ENCODE measurements around the gene TRIM25.
"Not testable (repeated sequence)": the region's sequence is repeated elsewhere in the genome, so short reads cannot be mapped to it uniquely, and the experiment has no call there.

Gene TRIM25

GRCh38 chr17:56913867-56914580 lies at the start of gene TRIM25:
TRIM25 (minus strand) TSS chr17:56914049; CDS start chr17:56913988, 61 bp downstream.
- DNase-seq, result peak; percentile 91

- DNase-seq, result peak; percentile 92
These were observed 47.0 kb upstream of the TRIM25 start, which contains the start of gene COIL for GRCh38 chr17:56960596-56961538. COIL (minus strand) TSS chr17:56961050; CDS start chr17:56961019, 31 bp downstream.

- DNase-seq, result no peak
These were observed 43.1 kb upstream of the TRIM25 start for GRCh38 chr17:56956992-56957391.

GRCh38 chr17:56949595-56949994 lies 35.7 kb upstream of the TRIM25 start:
- no peak for DNase-seq

GRCh38 chr17:56948491-56948890 lies 34.6 kb upstream of the TRIM25 start:
- no peak for DNase-seq

- DNase-seq, result no peak
These were observed 33.9 kb upstream of the TRIM25 start for GRCh38 chr17:56947741-56948140.

GRCh38 chr17:56945938-56946505 lies 32.2 kb upstream of the TRIM25 start:
- no peak for DNase-seq

- DNase-seq, result no peak
These were observed 29.8 kb upstream of the TRIM25 start for GRCh38 chr17:56943505-56944125.

GRCh38 chr17:56939869-56940484 lies 26.1 kb upstream of the TRIM25 start:
- no peak for DNase-seq

- not testable (repeated sequence) for DNase-seq
These were observed 24.4 kb upstream of the TRIM25 start for GRCh38 chr17:56938206-56938605.

GRCh38 chr17:56937687-56938086 lies 23.8 kb upstream of the TRIM25 start:
- no peak for DNase-seq

GRCh38 chr17:56936697-56937322 lies 23.0 kb upstream of the TRIM25 start:
- no peak for DNase-seq

- no peak for DNase-seq
These were observed 21.6 kb upstream of the TRIM25 start for GRCh38 chr17:56935461-56935860.

- DNase-seq, result no peak
These were observed 20.4 kb upstream of the TRIM25 start for GRCh38 chr17:56934280-56934679.

- DNase-seq, result no peak
These were observed 20.0 kb upstream of the TRIM25 start for GRCh38 chr17:56933868-56934267.

GRCh38 chr17:56933151-56933745 lies 19.4 kb upstream of the TRIM25 start:
- DNase-seq, result no peak

- no peak for DNase-seq
These were observed 17.0 kb upstream of the TRIM25 start for GRCh38 chr17:56930739-56931337.

- DNase-seq, result no peak
These were observed 15.6 kb upstream of the TRIM25 start for GRCh38 chr17:56929362-56929969.

- DNase-seq, result no peak
These were observed 14.7 kb upstream of the TRIM25 start for GRCh38 chr17:56928586-56928985.

- DNase-seq, result no peak
These were observed 12.9 kb upstream of the TRIM25 start for GRCh38 chr17:56926704-56927103.

- DNase-seq, result no peak
These were observed 12.4 kb upstream of the TRIM25 start for GRCh38 chr17:56926270-56926669.
